Measurements from ENCODE around the gene MYO1D. TPM values are rescaled to one million over a fixed set of nuclear protein-coding genes. Genes with fewer than 3 reads are reported as not detected.

Gene MYO1D
- total RNA-seq, 4 donors from 2014 or later, result 46.3 to 139 (median 80.0) TPM

DNA sequence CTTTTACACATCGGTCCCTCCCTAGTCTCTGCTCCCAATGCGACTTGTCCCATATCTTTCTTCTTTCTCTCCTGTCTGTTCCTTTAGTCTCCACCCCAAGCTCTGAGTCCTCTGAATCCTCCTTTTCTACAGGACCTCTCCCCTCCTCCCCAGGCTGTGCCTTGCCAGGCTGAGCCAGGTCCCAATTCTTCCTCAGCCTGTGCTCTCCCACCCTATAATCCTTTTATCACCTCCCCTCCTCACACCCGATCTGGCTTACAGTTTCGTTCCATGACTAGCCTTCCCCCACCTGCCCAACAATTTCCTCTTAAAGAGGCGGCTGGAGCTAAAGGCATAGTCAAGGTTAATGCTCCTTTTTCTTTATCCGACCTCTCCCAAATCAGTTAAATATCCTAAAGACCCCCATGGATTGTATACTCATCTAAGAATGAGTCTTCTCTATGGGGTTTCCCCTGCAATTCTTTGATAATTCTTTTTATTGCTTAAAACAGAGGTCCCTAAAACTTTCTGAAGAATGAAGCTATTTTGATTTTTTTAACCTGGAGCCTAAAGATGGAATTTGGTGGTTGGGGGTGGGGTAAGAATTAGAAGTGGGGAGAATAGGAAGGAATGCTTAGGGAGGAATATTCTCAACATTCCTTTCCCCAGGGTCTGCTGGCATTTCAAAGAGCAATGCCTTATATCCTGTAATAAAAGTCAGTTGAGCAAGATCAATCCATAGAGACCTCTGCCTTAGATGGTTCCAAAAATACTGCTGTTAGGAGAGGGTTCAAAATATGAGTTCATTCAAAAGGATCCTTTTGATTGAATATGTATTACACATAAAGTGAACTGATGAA lies 102.8 kb downstream of the MYO1D start:
- TF ChIP-seq, protein P1, sequence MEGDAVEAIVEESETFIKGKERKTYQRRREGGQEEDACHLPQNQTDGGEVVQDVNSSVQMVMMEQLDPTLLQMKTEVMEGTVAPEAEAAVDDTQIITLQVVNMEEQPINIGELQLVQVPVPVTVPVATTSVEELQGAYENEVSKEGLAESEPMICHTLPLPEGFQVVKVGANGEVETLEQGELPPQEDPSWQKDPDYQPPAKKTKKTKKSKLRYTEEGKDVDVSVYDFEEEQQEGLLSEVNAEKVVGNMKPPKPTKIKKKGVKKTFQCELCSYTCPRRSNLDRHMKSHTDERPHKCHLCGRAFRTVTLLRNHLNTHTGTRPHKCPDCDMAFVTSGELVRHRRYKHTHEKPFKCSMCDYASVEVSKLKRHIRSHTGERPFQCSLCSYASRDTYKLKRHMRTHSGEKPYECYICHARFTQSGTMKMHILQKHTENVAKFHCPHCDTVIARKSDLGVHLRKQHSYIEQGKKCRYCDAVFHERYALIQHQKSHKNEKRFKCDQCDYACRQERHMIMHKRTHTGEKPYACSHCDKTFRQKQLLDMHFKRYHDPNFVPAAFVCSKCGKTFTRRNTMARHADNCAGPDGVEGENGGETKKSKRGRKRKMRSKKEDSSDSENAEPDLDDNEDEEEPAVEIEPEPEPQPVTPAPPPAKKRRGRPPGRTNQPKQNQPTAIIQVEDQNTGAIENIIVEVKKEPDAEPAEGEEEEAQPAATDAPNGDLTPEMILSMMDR (IDR thresholded peaks at IDR 0.05; ENCODE audit: low read depth), result no peak

DNA sequence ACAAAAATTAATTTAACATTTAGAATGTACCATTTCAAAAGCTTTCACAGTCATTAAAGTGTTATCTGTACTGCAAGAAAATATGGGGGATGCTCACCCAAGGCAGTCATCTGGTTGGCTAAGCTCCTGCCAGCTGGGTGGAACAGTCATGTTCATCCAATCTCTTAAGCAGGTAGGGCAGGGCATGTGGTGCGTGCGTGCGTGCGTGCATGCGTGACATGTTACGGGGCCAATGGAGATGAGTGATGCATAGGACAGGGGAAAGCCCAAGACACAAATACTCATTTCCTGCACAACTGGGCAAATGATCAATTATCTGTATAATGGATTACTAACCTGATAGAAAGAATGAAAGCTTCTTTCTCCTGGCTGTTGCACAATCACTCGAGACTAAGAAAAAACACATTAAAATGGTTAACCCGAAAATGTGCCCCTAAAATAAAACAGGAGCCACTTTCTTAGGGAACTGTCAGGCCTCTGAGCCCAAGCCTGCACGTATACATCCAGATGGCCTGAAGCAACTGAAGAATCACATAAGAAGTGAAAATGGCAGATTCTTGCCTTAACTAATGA lies 104.4 kb downstream of the MYO1D start:
- TF ChIP-seq, protein P1 (IDR thresholded peaks at IDR 0.05; ENCODE audit: low read depth), result no peak

DNA sequence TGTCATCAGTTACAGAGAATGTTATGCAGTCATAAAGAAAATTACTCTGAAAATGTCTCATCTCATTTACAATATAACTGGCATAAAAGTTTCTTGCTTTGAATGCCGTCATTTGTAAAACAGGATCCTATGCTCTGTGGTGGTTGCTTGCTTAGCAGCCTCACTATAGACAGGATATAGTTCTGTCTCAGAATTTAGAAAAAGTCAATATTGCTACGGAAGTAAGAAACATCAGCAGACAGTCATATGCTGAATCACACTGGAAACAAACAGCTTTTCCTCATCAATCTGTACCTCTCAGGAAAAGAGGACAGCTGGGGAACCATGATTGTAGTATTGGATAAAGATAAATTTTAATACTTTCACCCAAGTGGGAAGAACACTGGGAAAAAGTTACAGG lies 105.5 kb downstream of the MYO1D start:
- TF ChIP-seq, protein P1 (IDR thresholded peaks at IDR 0.05; ENCODE audit: low read depth), result no peak

DNA sequence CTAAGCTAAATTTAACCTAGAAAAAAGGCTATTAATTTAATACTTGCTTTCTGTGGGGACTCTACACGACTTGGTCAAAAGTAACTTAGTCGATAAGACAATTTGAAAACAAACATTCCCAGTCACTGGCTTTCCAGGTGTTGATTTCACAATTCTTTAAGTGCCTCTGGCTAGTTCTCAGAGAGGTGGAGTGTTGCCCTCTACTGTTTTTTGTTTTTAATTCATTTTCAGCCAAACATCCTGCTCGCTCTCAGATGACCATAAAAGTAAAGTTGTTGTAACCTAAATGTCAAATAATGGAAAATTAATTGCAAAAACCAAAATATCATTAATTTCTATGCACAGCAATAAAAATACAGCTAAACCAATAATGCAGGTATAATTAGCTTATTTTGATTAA lies 107.1 kb downstream of the MYO1D start:
- TF ChIP-seq, protein P1 (IDR thresholded peaks at IDR 0.05; ENCODE audit: low read depth), result no peak

DNA sequence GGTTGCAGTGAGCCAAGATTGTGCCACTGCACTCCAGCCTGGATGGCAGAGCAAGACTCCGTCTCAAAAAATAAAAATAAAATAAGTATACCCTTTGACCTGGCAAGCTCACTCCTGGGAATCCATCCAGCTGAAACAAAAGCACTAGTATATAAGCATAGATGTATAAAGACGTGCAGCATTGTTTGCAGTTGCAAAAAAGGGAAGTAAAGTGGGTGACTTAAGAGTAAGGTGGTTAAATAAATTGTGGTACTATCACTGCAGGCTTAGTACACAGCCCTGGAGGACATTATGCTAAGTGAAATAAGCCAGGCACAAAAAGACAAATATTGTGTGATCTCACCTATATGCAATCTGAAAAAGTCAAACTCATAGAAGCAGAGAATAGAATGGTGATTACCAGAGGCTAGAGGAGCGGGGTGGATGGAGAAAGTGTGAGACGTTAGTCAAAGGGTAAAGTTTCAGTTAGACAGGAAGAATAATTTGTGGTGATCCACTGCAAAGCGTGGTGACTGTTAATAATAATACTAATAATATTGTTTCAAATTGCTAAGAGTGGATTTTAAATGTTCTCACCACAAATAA lies 113.0 kb downstream of the MYO1D start:
- TF ChIP-seq, protein P1 (IDR thresholded peaks at IDR 0.05; ENCODE audit: low read depth), result no peak

DNA sequence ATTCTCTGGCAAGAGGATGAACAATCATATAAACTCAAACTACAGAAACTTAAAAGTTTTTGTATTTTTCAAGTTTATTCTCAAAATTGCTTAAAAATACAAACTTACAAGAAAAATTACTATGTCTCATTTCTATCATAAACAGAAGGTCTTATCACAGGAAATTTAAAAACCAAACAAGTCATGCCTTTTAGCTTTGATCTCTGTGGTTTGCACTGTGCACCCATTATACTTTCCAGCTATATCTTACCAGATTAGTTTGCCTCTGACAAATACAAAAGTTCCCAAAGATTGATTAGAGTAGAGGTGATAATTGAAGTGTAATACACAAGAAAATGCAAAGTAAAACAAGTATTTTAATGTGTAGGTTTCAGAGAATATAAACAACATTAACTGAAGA lies 117.4 kb downstream of the MYO1D start:
- TF ChIP-seq, protein P1 (IDR thresholded peaks at IDR 0.05; ENCODE audit: low read depth), result no peak

DNA sequence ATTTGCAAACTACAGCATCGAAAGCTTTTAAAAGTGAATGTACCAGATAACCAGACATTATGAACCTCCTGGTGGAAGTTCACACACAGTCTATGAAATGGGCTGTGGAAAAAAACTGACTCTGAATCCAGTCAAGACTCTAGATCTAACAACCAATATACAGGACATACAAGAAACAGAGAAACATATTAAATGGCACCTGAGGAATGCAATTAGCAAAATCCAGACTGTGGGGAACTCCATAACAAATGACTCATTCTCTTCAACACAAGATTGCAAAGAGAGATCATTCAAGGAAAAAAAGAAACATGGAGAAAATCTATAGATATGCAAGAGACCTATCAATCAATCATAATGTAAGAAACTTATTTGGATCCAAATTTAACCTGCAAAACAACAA lies 119.0 kb downstream of the MYO1D start:
- TF ChIP-seq, protein P1 (IDR thresholded peaks at IDR 0.05; ENCODE audit: low read depth), result no peak
